Measurements from ENCODE around the gene CD59. TPM values are rescaled to one million over a fixed set of nuclear protein-coding genes. Genes with fewer than 3 reads are reported as not detected.

Gene CD59, protein sequence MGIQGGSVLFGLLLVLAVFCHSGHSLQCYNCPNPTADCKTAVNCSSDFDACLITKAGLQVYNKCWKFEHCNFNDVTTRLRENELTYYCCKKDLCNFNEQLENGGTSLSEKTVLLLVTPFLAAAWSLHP
- 10 to 100 TPM; 33.7 to 35.1 TPM for total RNA-seq

DNA sequence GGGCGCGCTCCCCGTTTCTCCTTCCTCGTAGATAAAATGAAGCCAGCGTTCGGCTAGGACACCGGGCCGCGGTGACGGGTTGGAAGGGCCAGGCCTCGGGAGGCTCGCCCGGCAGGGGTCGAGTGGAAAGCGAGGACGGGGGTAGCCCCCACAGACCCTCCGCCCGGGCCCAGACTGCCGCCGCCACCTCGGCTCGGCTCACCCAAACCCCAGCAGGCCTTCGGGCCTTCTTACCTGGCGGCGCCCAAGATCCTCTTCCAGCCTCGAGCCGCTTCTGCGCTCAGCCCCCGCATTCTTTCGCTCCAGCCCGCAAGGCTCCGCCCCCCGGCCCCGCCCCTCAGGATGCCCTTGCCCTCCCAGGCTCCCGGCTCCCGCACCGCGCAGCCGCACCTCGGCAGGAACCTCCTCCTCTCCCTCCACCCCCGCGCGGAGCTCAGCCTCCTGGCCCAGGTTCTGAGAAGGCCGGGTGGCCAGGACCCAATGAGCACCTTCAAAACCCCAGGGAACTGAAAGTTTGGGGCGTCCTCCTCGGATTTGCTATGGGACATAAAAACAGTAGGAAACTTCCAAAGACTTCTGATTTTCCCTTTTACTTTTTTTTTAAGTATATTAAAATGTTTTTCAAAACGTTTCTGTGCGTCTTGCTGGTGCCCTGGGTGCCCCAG is at the start of gene CD59:
Gene CD59, minus strand, starts transcription at position 276 of the 665 bp plus-strand sequence. CDS start 13,978 bp downstream, outside the sequence.
- DNase-seq (peak; percentile 86), ATAC-seq (peak; percentile 81)
- Mint-ChIP-seq H3K27me3 (ENCODE audit: low read depth) (peaks cover 8% of the 10 kb centered on the region), H3K36me3 (ENCODE audit: low read depth) (peaks cover 5% of the 10 kb centered on the region), H3K4me3 (peak within 1 kb of the TSS; percentile 81), H3K4me1 (ENCODE audit: low read depth) (peaks cover 24% of the 10 kb centered on the region), H3K27ac (peak within 1 kb of the TSS; percentile 75), H3K9me3 (ENCODE audit: insufficient read depth) (no peaks in the 10 kb centered on the region)
- CTCF ChIA-PET: interaction anchor here (0.6 to 3.7 kb wide), 3 partner anchors 20 to 39 kb away, joined by 3 to 27 read pairs (median 4); partner anchors contain the start of gene C11orf91
- POLR2A ChIA-PET: interaction anchor here (0.6 to 1.7 kb wide), 8 partner anchors 11 to 696 kb away, joined by 3 to 6 read pairs (median 4); partner anchors contain the start of gene C11orf91

GRCh38 chr11:33785609-33786008 is 49.4 kb upstream of the CD59 start:
- H3K4me3 Mint-ChIP-seq: no peak overlapping the region
- ChIA-PET POLR2A (interaction anchor here (0.7 kb wide), 1 partner anchor 185 kb away, joined by 3 read pairs; no protein-coding TSS in a partner anchor), CTCF (interaction anchor here (0.8 kb wide), 1 partner anchor 22 kb away, joined by 3 read pairs; no protein-coding TSS in a partner anchor)
- H3K27me3 Mint-ChIP-seq (ENCODE audit: low read depth): peaks cover 34% of the 10 kb centered on the region
- H3K27ac Mint-ChIP-seq: no peak overlapping the region
- no peaks in the 10 kb centered on the region for H3K9me3 Mint-ChIP-seq (ENCODE audit: insufficient read depth)
- H3K4me1 Mint-ChIP-seq (ENCODE audit: low read depth): peaks cover 5% of the 10 kb centered on the region
- ATAC-seq (no peak), DNase-seq (no peak)
- H3K36me3 Mint-ChIP-seq (ENCODE audit: low read depth): no peaks in the 10 kb centered on the region

- Mint-ChIP-seq H3K27me3 (ENCODE audit: low read depth) (peaks cover 46% of the 10 kb centered on the region), H3K27ac (no peak overlapping the region), H3K4me1 (ENCODE audit: low read depth) (peaks cover 5% of the 10 kb centered on the region), H3K4me3 (no peak overlapping the region), H3K36me3 (ENCODE audit: low read depth) (no peaks in the 10 kb centered on the region), H3K9me3 (ENCODE audit: insufficient read depth) (no peaks in the 10 kb centered on the region)
- ChIA-PET POLR2A (no interaction called here), CTCF (interaction anchor here (0.7 kb wide), 1 partner anchor 307 kb away, joined by 3 read pairs; no protein-coding TSS in a partner anchor)
- no peak for DNase-seq
- ATAC-seq: no peak
Measured at GRCh38 chr11:33779849-33780528, 43.8 kb upstream of the CD59 start.

DNA sequence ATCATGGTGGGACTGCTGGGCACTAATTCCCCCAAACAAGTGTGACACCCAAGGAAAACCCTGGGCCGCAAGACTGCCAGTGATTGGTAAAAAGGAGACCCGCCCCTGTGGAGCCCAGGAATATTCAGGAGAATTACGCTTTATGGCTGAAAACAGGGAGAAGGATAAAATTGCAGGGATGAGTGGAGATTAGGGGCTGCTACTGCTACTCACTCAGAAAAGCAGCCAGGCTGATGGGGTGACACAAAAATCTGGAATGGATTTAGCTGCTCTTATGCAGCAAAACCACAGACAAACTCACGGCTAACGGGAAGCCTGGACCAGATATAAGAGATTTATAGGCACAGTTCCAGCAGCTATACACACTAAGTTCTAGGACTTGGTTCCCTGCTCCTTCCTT is 42.5 kb upstream of the CD59 start:
- Mint-ChIP-seq H3K9me3 (ENCODE audit: insufficient read depth) (no peaks in the 10 kb centered on the region), H3K4me1 (ENCODE audit: low read depth) (peaks cover 9% of the 10 kb centered on the region), H3K27ac (no peak overlapping the region), H3K36me3 (ENCODE audit: low read depth) (no peaks in the 10 kb centered on the region), H3K4me3 (no peak overlapping the region), H3K27me3 (ENCODE audit: low read depth) (peaks cover 46% of the 10 kb centered on the region)
- no peak for ATAC-seq
- ChIA-PET CTCF (no interaction called here), POLR2A (no interaction called here)
- DNase-seq: no peak

DNA sequence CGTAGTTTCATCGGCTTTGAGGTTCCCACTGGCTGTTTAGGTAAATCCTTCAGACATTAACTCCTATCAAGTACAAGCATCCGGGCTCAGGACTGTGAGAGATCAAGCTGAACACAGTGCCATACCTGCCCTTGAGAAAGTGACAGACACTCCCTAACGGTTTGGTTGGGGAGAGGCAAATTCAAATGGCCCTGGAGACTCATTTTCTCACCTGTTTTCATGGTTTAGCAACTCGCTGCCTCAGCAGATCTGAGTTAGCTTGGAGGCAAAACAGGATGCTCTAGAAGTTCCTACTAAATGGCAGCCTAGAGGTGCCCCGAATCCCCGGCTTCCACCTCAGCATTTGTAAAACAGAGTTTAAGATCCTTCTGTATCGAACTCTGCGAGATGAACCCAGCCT is 41.7 kb upstream of the CD59 start:
- H3K9me3 Mint-ChIP-seq (ENCODE audit: insufficient read depth): no peaks in the 10 kb centered on the region
- no peaks in the 10 kb centered on the region for H3K36me3 Mint-ChIP-seq (ENCODE audit: low read depth)
- peaks cover 45% of the 10 kb centered on the region for H3K27me3 Mint-ChIP-seq (ENCODE audit: low read depth)
- ChIA-PET CTCF (no interaction called here), POLR2A (no interaction called here)
- ATAC-seq (no peak), DNase-seq (no peak)
- no peak overlapping the region for H3K4me3 Mint-ChIP-seq
- H3K27ac Mint-ChIP-seq: no peak overlapping the region
- peaks cover 15% of the 10 kb centered on the region for H3K4me1 Mint-ChIP-seq (ENCODE audit: low read depth)

DNA sequence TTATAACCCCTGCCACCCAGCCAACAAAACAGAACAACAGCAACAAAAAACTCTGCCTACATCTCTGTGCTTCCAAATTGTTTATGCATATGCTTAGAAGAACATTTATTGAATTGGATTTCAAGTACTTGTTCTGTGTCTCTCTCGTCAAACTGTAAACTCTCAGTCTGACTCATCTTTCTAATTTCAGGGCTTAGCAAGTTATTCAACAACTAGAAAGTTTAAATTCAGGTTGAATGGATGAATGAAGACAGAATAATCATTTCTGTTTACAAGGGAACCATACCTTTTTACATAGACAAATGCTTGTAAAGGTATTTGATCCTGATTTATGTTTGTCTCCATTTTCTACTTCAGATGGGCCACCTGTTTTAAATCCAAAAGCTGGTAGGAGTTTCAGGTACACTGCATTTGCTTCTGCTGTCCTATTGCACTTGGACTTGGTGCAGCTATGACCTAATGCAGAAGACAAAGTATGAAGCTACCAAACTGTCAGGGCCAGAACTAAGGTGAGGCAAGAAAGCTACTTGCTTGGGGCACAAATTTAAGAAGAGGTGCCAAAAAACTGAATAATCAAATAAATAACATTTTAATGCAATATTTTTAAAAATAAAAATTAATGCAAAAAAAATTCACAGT is 39.7 kb upstream of the CD59 start:
- no peaks in the 10 kb centered on the region for H3K9me3 Mint-ChIP-seq (ENCODE audit: insufficient read depth)
- POLR2A ChIA-PET: no interaction called here
- H3K4me3 Mint-ChIP-seq: no peak overlapping the region
- peaks cover 35% of the 10 kb centered on the region for H3K27me3 Mint-ChIP-seq (ENCODE audit: low read depth)
- ATAC-seq (no peak), DNase-seq (no peak)
- no peaks in the 10 kb centered on the region for H3K36me3 Mint-ChIP-seq (ENCODE audit: low read depth)
- CTCF ChIA-PET: interaction anchor here (1.5 kb wide), 1 partner anchor 33 kb away, joined by 3 read pairs; no protein-coding TSS in a partner anchor
- no peak overlapping the region for H3K27ac Mint-ChIP-seq
- H3K4me1 Mint-ChIP-seq (ENCODE audit: low read depth): peaks cover 23% of the 10 kb centered on the region

GRCh38 chr11:33775467-33775807 is 39.2 kb upstream of the CD59 start:
- CTCF ChIA-PET: no interaction called here
- Mint-ChIP-seq H3K27me3 (ENCODE audit: low read depth) (peaks cover 35% of the 10 kb centered on the region), H3K9me3 (ENCODE audit: insufficient read depth) (no peaks in the 10 kb centered on the region), H3K27ac (no peak overlapping the region), H3K4me1 (ENCODE audit: low read depth) (peaks cover 23% of the 10 kb centered on the region), H3K36me3 (ENCODE audit: low read depth) (peaks cover under 1% of the 10 kb centered on the region), H3K4me3 (peak overlapping the region; percentile 85)
- DNase-seq (no peak), ATAC-seq (no peak)
- POLR2A ChIA-PET: interaction anchor here (1.0 kb wide), 1 partner anchor 276 kb away, joined by 3 read pairs; the partner anchor contains the start of gene CAPRIN1

GRCh38 chr11:33774736-33775466 is 38.7 kb upstream of the CD59 start:
- Mint-ChIP-seq H3K9me3 (ENCODE audit: insufficient read depth) (no peaks in the 10 kb centered on the region), H3K27me3 (ENCODE audit: low read depth) (peaks cover 31% of the 10 kb centered on the region), H3K27ac (peak overlapping the region; percentile 32), H3K4me1 (ENCODE audit: low read depth) (peaks cover 23% of the 10 kb centered on the region), H3K4me3 (peak overlapping the region; percentile 85), H3K36me3 (ENCODE audit: low read depth) (peaks cover 5% of the 10 kb centered on the region)
- ATAC-seq (peak; percentile 10), DNase-seq (no peak)
- ChIA-PET POLR2A (interaction anchor here (0.7 to 1.0 kb wide), 2 partner anchors 276 to 760 kb away, joined by 3 read pairs; partner anchors contain the start of gene CAPRIN1), CTCF (interaction anchor here (0.5 kb wide), 1 partner anchor 39 kb away, joined by 3 read pairs; the partner anchor contains the start of gene CD59)

GRCh38 chr11:33773987-33774735 is 37.9 kb upstream of the CD59 start, which contains the start of gene FBXO3:
Gene FBXO3 (minus strand): TSS chr11:33774520. CDS start chr11:33774497, 23 bp downstream.
- DNase-seq: peak; percentile 86
- Mint-ChIP-seq H3K9me3 (ENCODE audit: insufficient read depth) (no peaks in the 10 kb centered on the region), H3K27me3 (ENCODE audit: low read depth) (peaks cover 25% of the 10 kb centered on the region), H3K4me3 (peak within 1 kb of the TSS; percentile 91), H3K4me1 (ENCODE audit: low read depth) (peaks cover 23% of the 10 kb centered on the region), H3K27ac (peak within 1 kb of the TSS; percentile 94), H3K36me3 (ENCODE audit: low read depth) (peaks cover 9% of the 10 kb centered on the region)
- ChIA-PET CTCF (no interaction called here), POLR2A (interaction anchor here (0.7 to 1.0 kb wide), 2 partner anchors 277 to 760 kb away, joined by 3 read pairs; partner anchors contain the start of gene CAPRIN1)
- peak; percentile 87 for ATAC-seq

GRCh38 chr11:33773404-33773986 is 37.3 kb upstream of the CD59 start:
- H3K4me1 Mint-ChIP-seq (ENCODE audit: low read depth): peaks cover 23% of the 10 kb centered on the region
- H3K27ac Mint-ChIP-seq: peak overlapping the region; percentile 87
- peaks cover 11% of the 10 kb centered on the region for H3K36me3 Mint-ChIP-seq (ENCODE audit: low read depth)
- DNase-seq: peak; percentile 65
- peak overlapping the region; percentile 91 for H3K4me3 Mint-ChIP-seq
- peaks cover 19% of the 10 kb centered on the region for H3K27me3 Mint-ChIP-seq (ENCODE audit: low read depth)
- no peaks in the 10 kb centered on the region for H3K9me3 Mint-ChIP-seq (ENCODE audit: insufficient read depth)
- ChIA-PET CTCF (interaction anchor here (0.9 to 1.0 kb wide), 2 partner anchors 31 to 57 kb away, joined by 3 read pairs; no protein-coding TSS in a partner anchor), POLR2A (interaction anchor here (0.6 kb wide), 1 partner anchor 38 kb away, joined by 3 read pairs; no protein-coding TSS in a partner anchor)
- peak; percentile 49 for ATAC-seq

All from activated CD8-positive, alpha-beta T cell treated with anti-CD3 and anti-CD28 coated beads, Interleukin-2, amount 10 ng/mL, durations not matched to agents 7 days and 5 days (primary cell).